Measurements from ENCODE around the gene ATAD3A.

ATAD3A gene

GRCh38 chr1:1558591-1558990 is 46.6 kb downstream of the ATAD3A start:
- Mint-ChIP-seq H3K27me3 (ENCODE audit: low read depth) (no peaks in the 10 kb centered on the region), H3K36me3 (ENCODE audit: low read depth) (peaks cover 24% of the 10 kb centered on the region), H3K27ac (no peak overlapping the region), H3K4me3 (no peak overlapping the region), H3K4me1 (peaks cover 4% of the 10 kb centered on the region), H3K9me3 (no peaks in the 10 kb centered on the region)
- TF ChIP-seq, protein P1, sequence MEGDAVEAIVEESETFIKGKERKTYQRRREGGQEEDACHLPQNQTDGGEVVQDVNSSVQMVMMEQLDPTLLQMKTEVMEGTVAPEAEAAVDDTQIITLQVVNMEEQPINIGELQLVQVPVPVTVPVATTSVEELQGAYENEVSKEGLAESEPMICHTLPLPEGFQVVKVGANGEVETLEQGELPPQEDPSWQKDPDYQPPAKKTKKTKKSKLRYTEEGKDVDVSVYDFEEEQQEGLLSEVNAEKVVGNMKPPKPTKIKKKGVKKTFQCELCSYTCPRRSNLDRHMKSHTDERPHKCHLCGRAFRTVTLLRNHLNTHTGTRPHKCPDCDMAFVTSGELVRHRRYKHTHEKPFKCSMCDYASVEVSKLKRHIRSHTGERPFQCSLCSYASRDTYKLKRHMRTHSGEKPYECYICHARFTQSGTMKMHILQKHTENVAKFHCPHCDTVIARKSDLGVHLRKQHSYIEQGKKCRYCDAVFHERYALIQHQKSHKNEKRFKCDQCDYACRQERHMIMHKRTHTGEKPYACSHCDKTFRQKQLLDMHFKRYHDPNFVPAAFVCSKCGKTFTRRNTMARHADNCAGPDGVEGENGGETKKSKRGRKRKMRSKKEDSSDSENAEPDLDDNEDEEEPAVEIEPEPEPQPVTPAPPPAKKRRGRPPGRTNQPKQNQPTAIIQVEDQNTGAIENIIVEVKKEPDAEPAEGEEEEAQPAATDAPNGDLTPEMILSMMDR (IDR thresholded peaks at IDR 0.05; ENCODE audit: unreplicated experiment in 3 of 3): no peak

- H3K9me3 Mint-ChIP-seq: no peaks in the 10 kb centered on the region
- H3K27me3 Mint-ChIP-seq (ENCODE audit: low read depth): no peaks in the 10 kb centered on the region
- no peak overlapping the region for H3K27ac Mint-ChIP-seq
- H3K4me1 Mint-ChIP-seq: peaks cover 4% of the 10 kb centered on the region
- H3K4me3 Mint-ChIP-seq: no peak overlapping the region
- peaks cover 28% of the 10 kb centered on the region for H3K36me3 Mint-ChIP-seq (ENCODE audit: low read depth)
- TF ChIP-seq, protein P1 (IDR thresholded peaks at IDR 0.05; ENCODE audit: unreplicated experiment in 3 of 3): no peak
These were observed 47.1 kb downstream of the ATAD3A start for GRCh38 chr1:1559066-1559465.

DNA sequence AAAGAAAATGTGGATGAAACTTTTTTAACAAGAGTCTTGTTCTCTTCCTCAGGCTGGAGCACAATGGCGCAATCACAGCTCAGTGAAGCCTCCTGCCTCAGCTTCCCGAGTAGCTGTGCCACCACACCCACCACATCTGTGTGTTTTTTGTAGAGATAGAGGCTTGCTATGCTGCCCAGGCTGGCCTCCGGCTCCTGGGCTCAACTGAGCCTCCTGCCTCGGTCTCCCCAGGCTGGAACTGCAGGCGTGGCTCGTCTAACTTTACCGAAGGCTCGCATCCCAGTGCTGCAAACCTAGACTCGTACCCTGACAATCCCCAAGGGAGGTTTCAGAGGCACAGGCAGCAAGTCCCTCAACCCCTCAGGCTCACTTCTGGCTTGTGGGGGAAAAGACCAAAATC is 48.2 kb downstream of the ATAD3A start:
- Mint-ChIP-seq H3K9me3 (no peaks in the 10 kb centered on the region), H3K36me3 (ENCODE audit: low read depth) (peaks cover 39% of the 10 kb centered on the region), H3K27me3 (ENCODE audit: low read depth) (no peaks in the 10 kb centered on the region), H3K27ac (no peak overlapping the region), H3K4me1 (peaks cover 13% of the 10 kb centered on the region), H3K4me3 (no peak overlapping the region)
- TF ChIP-seq, protein P1 (IDR thresholded peaks at IDR 0.05; ENCODE audit: unreplicated experiment in 3 of 3): no peak

DNA sequence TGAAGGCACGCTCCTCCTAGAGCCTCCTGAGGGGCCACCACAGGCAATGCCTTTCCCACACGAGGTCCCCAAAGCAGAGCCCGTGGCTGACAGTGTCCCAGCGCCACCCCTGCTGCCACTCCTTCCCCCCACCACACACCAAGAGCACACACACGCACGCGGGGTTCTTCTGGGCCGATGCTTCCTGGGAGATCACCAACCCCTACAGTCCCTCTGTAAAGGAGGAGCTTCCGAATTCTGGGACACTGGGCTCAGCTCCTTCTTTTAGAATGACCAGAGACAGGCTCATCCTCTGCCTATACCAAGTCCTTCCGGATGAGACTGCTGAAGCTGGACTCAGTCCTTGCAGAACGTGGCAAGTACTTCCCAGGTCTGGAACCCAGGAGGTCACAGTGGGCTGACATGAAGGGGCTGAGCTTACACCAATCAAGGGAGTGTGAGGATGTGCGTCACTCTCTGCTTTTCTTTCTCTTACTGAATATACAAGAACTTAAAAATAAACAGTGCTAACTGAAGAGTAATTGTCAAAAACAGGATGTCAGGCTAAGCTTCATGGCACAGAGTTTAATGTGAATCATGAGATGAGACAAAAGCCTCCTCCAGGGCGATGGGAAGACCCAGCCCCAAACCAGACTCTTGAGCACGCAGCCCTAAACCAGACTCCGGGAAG is 50.0 kb downstream of the ATAD3A start:
- H3K4me1 Mint-ChIP-seq: peaks cover 14% of the 10 kb centered on the region

DNA sequence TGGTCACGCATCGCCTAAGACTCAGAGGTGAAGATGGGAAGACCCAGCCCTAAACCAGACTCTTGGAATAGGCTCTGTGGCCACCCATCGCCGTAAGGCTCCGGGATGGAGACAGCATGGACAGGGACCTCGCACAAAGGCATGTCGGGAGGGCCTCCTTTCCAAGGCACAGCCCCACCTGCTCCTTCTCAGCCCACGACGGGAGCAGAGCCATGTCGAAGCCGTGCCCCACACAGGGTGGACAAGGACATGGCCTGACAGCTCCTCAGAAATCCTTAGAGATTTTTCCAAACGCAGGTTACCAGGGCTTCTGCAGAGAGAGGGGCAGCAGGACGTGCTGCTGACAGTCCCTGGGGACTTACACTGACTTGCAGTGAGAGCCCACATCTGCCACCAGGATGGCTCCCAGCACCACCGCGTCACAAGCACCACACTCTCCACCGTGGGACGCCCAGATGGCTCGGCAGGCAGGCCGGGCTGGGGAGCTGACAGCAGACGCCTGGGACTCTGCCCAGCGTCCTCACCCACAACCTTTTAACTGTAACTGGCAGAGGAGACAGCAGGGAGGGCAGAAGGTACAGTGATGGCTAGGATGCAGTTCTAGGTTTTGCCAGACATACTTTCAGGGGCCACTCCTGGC is 50.7 kb downstream of the ATAD3A start:
- H3K27ac Mint-ChIP-seq: no peak overlapping the region
- H3K4me3 Mint-ChIP-seq: no peak overlapping the region
- no peaks in the 10 kb centered on the region for H3K27me3 Mint-ChIP-seq (ENCODE audit: low read depth)
- TF ChIP-seq, protein P1 (IDR thresholded peaks at IDR 0.05; ENCODE audit: unreplicated experiment in 3 of 3): no peak
- peaks cover 19% of the 10 kb centered on the region for H3K4me1 Mint-ChIP-seq
- H3K36me3 Mint-ChIP-seq (ENCODE audit: low read depth): peaks cover 54% of the 10 kb centered on the region
- no peaks in the 10 kb centered on the region for H3K9me3 Mint-ChIP-seq

More for the DNA sequence above, 50.0 kb downstream of the ATAD3A start:
- TF ChIP-seq, protein P1 (IDR thresholded peaks at IDR 0.05; ENCODE audit: unreplicated experiment in 3 of 3): no peak
- no peak overlapping the region for H3K27ac Mint-ChIP-seq
- no peaks in the 10 kb centered on the region for H3K27me3 Mint-ChIP-seq (ENCODE audit: low read depth)
- H3K9me3 Mint-ChIP-seq: no peaks in the 10 kb centered on the region
- peaks cover 49% of the 10 kb centered on the region for H3K36me3 Mint-ChIP-seq (ENCODE audit: low read depth)
- H3K4me3 Mint-ChIP-seq: no peak overlapping the region

- H3K4me3 Mint-ChIP-seq: no peak overlapping the region
- peaks cover 18% of the 10 kb centered on the region for H3K4me1 Mint-ChIP-seq
- H3K36me3 Mint-ChIP-seq (ENCODE audit: low read depth): peaks cover 53% of the 10 kb centered on the region
- no peaks in the 10 kb centered on the region for H3K9me3 Mint-ChIP-seq
- no peak overlapping the region for H3K27ac Mint-ChIP-seq
- TF ChIP-seq, protein P1 (IDR thresholded peaks at IDR 0.05; ENCODE audit: unreplicated experiment in 3 of 3): no peak
- no peaks in the 10 kb centered on the region for H3K27me3 Mint-ChIP-seq (ENCODE audit: low read depth)
These were observed 51.7 kb downstream of the ATAD3A start for GRCh38 chr1:1563688-1564087.
